ENCODE results near the gene ATXN7L2.

DNA sequence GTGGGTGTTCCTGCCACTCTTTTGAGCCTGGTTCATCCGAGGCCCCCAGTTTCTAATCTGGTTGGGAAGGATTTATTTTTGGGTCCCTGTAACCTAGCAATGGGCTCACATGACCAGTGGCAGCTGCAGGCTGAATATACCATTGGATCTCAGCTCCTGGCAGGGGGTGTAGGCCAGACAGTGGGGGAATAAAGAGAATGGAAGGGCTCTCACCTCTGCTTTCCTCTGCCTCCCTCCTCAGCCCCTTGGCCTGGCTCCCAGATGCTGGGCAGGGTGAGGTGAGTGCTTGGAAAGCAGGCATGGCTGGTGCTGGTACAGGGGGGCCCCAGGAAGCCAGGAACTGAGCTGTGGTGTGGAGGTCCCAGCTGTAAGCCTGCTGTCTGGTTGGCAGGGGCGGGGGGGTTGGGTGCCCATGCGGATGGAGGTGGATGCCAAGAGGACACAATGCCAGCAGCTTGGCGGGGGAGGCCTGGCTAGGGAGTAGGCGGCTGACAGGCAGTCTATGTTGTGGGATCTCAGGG lies 52.3 kb downstream of the ATXN7L2 start:
- TF ChIP-seq CTCF (IDR thresholded peaks at IDR 0.05) = no peak
- TF ChIP-seq POLR2AphosphoS5 (IDR thresholded peaks at IDR 0.05) = no peak
- TF ChIP-seq POLR2A (IDR thresholded peaks at IDR 0.05) = no peak

Measured in gastroesophageal sphincter (tissue), 3 donors.